Transverse colon (tissue), 4 donors: ENCODE results near the gene KLHL29. TPM values are rescaled to one million over a fixed set of nuclear protein-coding genes. Genes with fewer than 3 reads are reported as not detected.

Experiments
- DNase-seq: peaks from one replicate; pipeline ENCODE4 v3.0.0-alpha.2; 2019
- H3K27ac ChIP-seq, 4 donors: fragments of 200-600 bp; sonication (generic); 2 replicates each; pipeline ENCODE4 v1.5.1; 2016 to 2018; ENCODE audit warnings: inconsistent platforms in 4 of 4
- H3K27me3 ChIP-seq: fragments of 200-600 bp; sonication (generic); 2 replicates; pipeline ENCODE4 v1.5.1; 2017; ENCODE audit warnings: inconsistent platforms
- H3K36me3 ChIP-seq, 4 donors: fragments of 200-600 bp; sonication (generic); 2 replicates each; pipeline ENCODE4 v1.5.1; 2017 to 2019; ENCODE audit warnings: inconsistent platforms in 4 of 4
- H3K4me1 ChIP-seq, 4 donors: fragments of 200-600 bp; sonication (generic); 2 replicates each; pipeline ENCODE4 v1.5.1; 2017 to 2020; ENCODE audit warnings: inconsistent platforms in 4 of 4
- H3K4me3 ChIP-seq, 4 donors: fragments of 200-600 bp; sonication (generic); 1 replicate in 1 of 4; 2 replicates in 3 of 4; pipeline versions ENCODE4 v1.5.1 to v1.6.1; 2017 to 2019; ENCODE audit warnings: inconsistent platforms in 4 of 4
- H3K9me3 ChIP-seq, 2 donors: fragments of 200-600 bp; sonication (generic); 2 replicates each; pipeline ENCODE4 v1.5.1; 2017 to 2019; ENCODE audit warnings: inconsistent platforms in 2 of 2
- CTCF ChIP-seq, 5 experiments: fragments of 200-600 bp in 3 of 5; fragments of 450-650 bp in 2 of 5; sonication (generic) in 3 of 5; IDR thresholded peaks; 1 replicate in 2 of 5; 2 replicates in 3 of 5; pipeline ENCODE4 v1.5.1; 2016 to 2017; ENCODE audit warnings: antibody characterized with exemption in 5 of 5, inconsistent platforms in 3 of 5, mild to moderate bottlenecking in 2 of 5, moderate library complexity in 1 of 5
- EP300 ChIP-seq: sonication (generic); formaldehyde crosslinking; IDR thresholded peaks from one replicate; pipeline ENCODE4 v1.6.1; 2017; ENCODE audit warnings: antibody characterized with exemption, low read depth
- POLR2A ChIP-seq: fragments of 450-650 bp; IDR thresholded peaks from one replicate; pipeline ENCODE4 v1.6.1; 2016; ENCODE audit warnings: antibody characterized with exemption, mild to moderate bottlenecking, moderate library complexity
- POLR2AphosphoS5 ChIP-seq, 3 donors: sonication (generic); formaldehyde crosslinking; IDR thresholded peaks; one replicate each; pipeline ENCODE4 v1.6.1; 2016; ENCODE audit warnings: antibody characterized with exemption in 3 of 3
- WGBS, 2 donors: methylation state at CpG; one replicate each; pipeline ENCODE4 v1.1.5; 2018; ENCODE audit warnings: low coverage in 1 of 2; 5-methylcytosine and 5-hydroxymethylcytosine counted together
- in situ Hi-C, 4 donors: fragments of 200-750 bp; cut with MboI; loops; one replicate each; pipeline versions ENCODE4 v1.15.0 to v1.15.1; 2017; ENCODE audit warnings: low sequenced_read_pairs in 3 of 4, low pct_ligation_motif_present in 1 of 4, low pct_unique_long_range_greater_than_20kb in 1 of 4
- intact Hi-C: fragments of 100-400 bp; cut with DNase I; formaldehyde crosslinking; loops from one replicate; pipeline ENCODE4 v1.15.1; 2023; ENCODE audit warnings: low total_unique reads
- total RNA-seq, 4 donors: library from RNA; depleted of rRNA; stranded (reverse); fragments of >200 nt; gene quantifications; one replicate each; pipeline ENCODE4 v1.1.0, GENCODE V29; 2016

KLHL29 gene
- total RNA-seq, 4 donors from 2014 or later, result 3.3 to 16.5 (median 5.8) TPM

GRCh38 chr2:23427976-23428375 is 43.0 kb downstream of the KLHL29 start:
- no peak for DNase-seq
- H3K36me3 ChIP-seq, result no peaks in the 10 kb centered on the region
- H3K9me3 ChIP-seq, result no peaks in the 10 kb centered on the region
- H3K27ac ChIP-seq, result peak overlapping the region in 3 of 4 donors; percentile 79 to 87 (median 81)
- in situ Hi-C loops (no loop called here), intact Hi-C loops (no loop called here)
- WGBS, 2 donors, result 90% methylated on average over 12 of the region's 12 CpGs; no CpG with 5 or more reads in 1 of the 2 donors
- H3K4me3 ChIP-seq, result no peak overlapping the region
- no peak for TF ChIP-seq EP300
- TF ChIP-seq POLR2A, result no peak
- no peak for TF ChIP-seq POLR2AphosphoS5 (IDR thresholded peaks at IDR 0.05)
- TF ChIP-seq CTCF (IDR thresholded peaks at IDR 0.05), result no peak
- peaks cover 15 to 25% (median 18%) of the 10 kb centered on the region in 4 donors for H3K4me1 ChIP-seq
- H3K27me3 ChIP-seq, result no peaks in the 10 kb centered on the region

GRCh38 chr2:23429036-23429435 is 44.1 kb downstream of the KLHL29 start:
- peaks cover 15 to 25% (median 16%) of the 10 kb centered on the region in 4 donors for H3K4me1 ChIP-seq
- DNase-seq, result no peak
- no peaks in the 10 kb centered on the region for H3K27me3 ChIP-seq
- peak overlapping the region in 3 of 4 donors; percentile 70 to 87 (median 81) for H3K27ac ChIP-seq
- in situ Hi-C loops (no loop called here), intact Hi-C loops (no loop called here)
- H3K4me3 ChIP-seq, result no peak overlapping the region
- TF ChIP-seq POLR2A (no peak), EP300 (no peak), POLR2AphosphoS5 (IDR thresholded peaks at IDR 0.05) (no peak), CTCF (IDR thresholded peaks at IDR 0.05) (no peak)
- WGBS, 2 donors, result 88% methylated on average over 6 of the region's 6 CpGs; no CpG with 5 or more reads in 1 of the 2 donors
- H3K36me3 ChIP-seq, result no peaks in the 10 kb centered on the region
- no peaks in the 10 kb centered on the region for H3K9me3 ChIP-seq

- H3K4me1 ChIP-seq, result peaks cover 14 to 28% (median 18%) of the 10 kb centered on the region in 4 donors
- no peaks in the 10 kb centered on the region for H3K9me3 ChIP-seq
- H3K27me3 ChIP-seq, result no peaks in the 10 kb centered on the region
- H3K4me3 ChIP-seq, result no peak overlapping the region
- WGBS, 2 donors, result 58 to 82% methylated on average over 2 of the region's 2 CpGs
- in situ Hi-C loops (no loop called here), intact Hi-C loops (no loop called here)
- TF ChIP-seq POLR2A, result no peak
- TF ChIP-seq EP300, result peak; percentile 69
- no peak for TF ChIP-seq CTCF (IDR thresholded peaks at IDR 0.05)
- peak; percentile 29 to 58 (median 36) for TF ChIP-seq POLR2AphosphoS5 (IDR thresholded peaks at IDR 0.05)
- DNase-seq, result no peak
- no peaks in the 10 kb centered on the region for H3K36me3 ChIP-seq
- H3K27ac ChIP-seq, result peak overlapping the region; percentile 43 to 87 (median 76)
Measured at GRCh38 chr2:23430263-23430662, 45.3 kb downstream of the KLHL29 start.

GRCh38 chr2:23432531-23432930 is 47.6 kb downstream of the KLHL29 start:
- peak overlapping the region in 3 of 4 donors; percentile 18 to 51 (median 45) for H3K27ac ChIP-seq
- in situ Hi-C loops, result no loop called here
- no peaks in the 10 kb centered on the region for H3K36me3 ChIP-seq
- H3K4me1 ChIP-seq, result peaks cover 0 to 22% (median 11%) of the 10 kb centered on the region in 4 donors
- H3K9me3 ChIP-seq, result no peaks in the 10 kb centered on the region
- intact Hi-C loops, result no loop called here
- 62 to 81% methylated on average over 2 to 3 of the region's 3 CpGs for WGBS, 2 donors
- TF ChIP-seq POLR2AphosphoS5 (IDR thresholded peaks at IDR 0.05) (no peak), CTCF (IDR thresholded peaks at IDR 0.05) (no peak), POLR2A (no peak), EP300 (no peak)
- no peak for DNase-seq
- H3K27me3 ChIP-seq, result no peaks in the 10 kb centered on the region
- no peak overlapping the region for H3K4me3 ChIP-seq
